Measurements from ENCODE around the gene PRSS23.

- TF ChIP-seq, protein P1, sequence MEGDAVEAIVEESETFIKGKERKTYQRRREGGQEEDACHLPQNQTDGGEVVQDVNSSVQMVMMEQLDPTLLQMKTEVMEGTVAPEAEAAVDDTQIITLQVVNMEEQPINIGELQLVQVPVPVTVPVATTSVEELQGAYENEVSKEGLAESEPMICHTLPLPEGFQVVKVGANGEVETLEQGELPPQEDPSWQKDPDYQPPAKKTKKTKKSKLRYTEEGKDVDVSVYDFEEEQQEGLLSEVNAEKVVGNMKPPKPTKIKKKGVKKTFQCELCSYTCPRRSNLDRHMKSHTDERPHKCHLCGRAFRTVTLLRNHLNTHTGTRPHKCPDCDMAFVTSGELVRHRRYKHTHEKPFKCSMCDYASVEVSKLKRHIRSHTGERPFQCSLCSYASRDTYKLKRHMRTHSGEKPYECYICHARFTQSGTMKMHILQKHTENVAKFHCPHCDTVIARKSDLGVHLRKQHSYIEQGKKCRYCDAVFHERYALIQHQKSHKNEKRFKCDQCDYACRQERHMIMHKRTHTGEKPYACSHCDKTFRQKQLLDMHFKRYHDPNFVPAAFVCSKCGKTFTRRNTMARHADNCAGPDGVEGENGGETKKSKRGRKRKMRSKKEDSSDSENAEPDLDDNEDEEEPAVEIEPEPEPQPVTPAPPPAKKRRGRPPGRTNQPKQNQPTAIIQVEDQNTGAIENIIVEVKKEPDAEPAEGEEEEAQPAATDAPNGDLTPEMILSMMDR (IDR thresholded peaks at IDR 0.05): no peak
- TF ChIP-seq POLR2AphosphoS5 (IDR thresholded peaks at IDR 0.05; ENCODE audit: low read depth, low read length): no peak
- TF ChIP-seq, protein P2, sequence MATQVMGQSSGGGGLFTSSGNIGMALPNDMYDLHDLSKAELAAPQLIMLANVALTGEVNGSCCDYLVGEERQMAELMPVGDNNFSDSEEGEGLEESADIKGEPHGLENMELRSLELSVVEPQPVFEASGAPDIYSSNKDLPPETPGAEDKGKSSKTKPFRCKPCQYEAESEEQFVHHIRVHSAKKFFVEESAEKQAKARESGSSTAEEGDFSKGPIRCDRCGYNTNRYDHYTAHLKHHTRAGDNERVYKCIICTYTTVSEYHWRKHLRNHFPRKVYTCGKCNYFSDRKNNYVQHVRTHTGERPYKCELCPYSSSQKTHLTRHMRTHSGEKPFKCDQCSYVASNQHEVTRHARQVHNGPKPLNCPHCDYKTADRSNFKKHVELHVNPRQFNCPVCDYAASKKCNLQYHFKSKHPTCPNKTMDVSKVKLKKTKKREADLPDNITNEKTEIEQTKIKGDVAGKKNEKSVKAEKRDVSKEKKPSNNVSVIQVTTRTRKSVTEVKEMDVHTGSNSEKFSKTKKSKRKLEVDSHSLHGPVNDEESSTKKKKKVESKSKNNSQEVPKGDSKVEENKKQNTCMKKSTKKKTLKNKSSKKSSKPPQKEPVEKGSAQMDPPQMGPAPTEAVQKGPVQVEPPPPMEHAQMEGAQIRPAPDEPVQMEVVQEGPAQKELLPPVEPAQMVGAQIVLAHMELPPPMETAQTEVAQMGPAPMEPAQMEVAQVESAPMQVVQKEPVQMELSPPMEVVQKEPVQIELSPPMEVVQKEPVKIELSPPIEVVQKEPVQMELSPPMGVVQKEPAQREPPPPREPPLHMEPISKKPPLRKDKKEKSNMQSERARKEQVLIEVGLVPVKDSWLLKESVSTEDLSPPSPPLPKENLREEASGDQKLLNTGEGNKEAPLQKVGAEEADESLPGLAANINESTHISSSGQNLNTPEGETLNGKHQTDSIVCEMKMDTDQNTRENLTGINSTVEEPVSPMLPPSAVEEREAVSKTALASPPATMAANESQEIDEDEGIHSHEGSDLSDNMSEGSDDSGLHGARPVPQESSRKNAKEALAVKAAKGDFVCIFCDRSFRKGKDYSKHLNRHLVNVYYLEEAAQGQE (IDR thresholded peaks at IDR 0.05; ENCODE audit: insufficient read depth in 1 of 2, low read depth in 2 of 2, low read length in 1 of 2): no peak
- TF ChIP-seq TCF7L2 (IDR thresholded peaks at IDR 0.05; ENCODE audit: low read depth, low read length): no peak
- no peak for TF ChIP-seq SIN3A (IDR thresholded peaks at IDR 0.05; ENCODE audit: borderline replicate concordance, insufficient read depth, low read depth, low read length)
Observed at GRCh38 chr11:86795949-86796348, 4.4 kb upstream of the PRSS23 start.

Measured in Panc1 (cell line).